Tibial nerve (tissue), 4 donors: ENCODE results near the gene ATG9B. TPM values are rescaled to one million over a fixed set of nuclear protein-coding genes. Genes with fewer than 3 reads are reported as not detected.

Experiments used
- DNase-seq, 2 donors: peaks; one replicate each; pipeline ENCODE4 v3.0.0-alpha.2; 2019; ENCODE audit warnings: low spot score in 2 of 2
- H3K27ac ChIP-seq, 4 donors: fragments of 200-600 bp; sonication (generic) in 3 of 4; one replicate each; pipeline ENCODE4 v1.5.1; 2017 to 2019; ENCODE audit warnings: mild to moderate bottlenecking in 1 of 4
- H3K27me3 ChIP-seq, 2 donors: fragments of 200-600 bp; sonication (generic) in 1 of 2; one replicate each; pipeline versions ENCODE4 v1.5.1 to v1.6.0; 2017 to 2019
- H3K36me3 ChIP-seq, 3 donors: fragments of 200-600 bp; sonication (generic); one replicate each; pipeline ENCODE4 v1.5.1; 2018 to 2019
- H3K4me1 ChIP-seq, 4 donors: fragments of 200-600 bp; sonication (generic) in 3 of 4; one replicate each; pipeline ENCODE4 v1.5.1; 2017 to 2019
- H3K4me3 ChIP-seq, 4 donors: fragments of 200-600 bp; sonication (generic) in 3 of 4; one replicate each; pipeline ENCODE4 v1.5.1; 2017 to 2019; ENCODE audit warnings: mild to moderate bottlenecking in 1 of 4, moderate library complexity in 1 of 4
- H3K9me3 ChIP-seq, 4 donors: fragments of 200-600 bp; sonication (generic) in 3 of 4; one replicate each; pipeline ENCODE4 v1.5.1; 2017 to 2019
- EP300 ChIP-seq, 2 donors: sonication (generic); formaldehyde crosslinking; IDR thresholded peaks; one replicate each; pipeline ENCODE4 v1.6.1; 2017; ENCODE audit warnings: antibody characterized with exemption in 2 of 2, mild to moderate bottlenecking in 1 of 2
- POLR2A ChIP-seq, 2 donors: fragments of 450-650 bp; IDR thresholded peaks; one replicate each; pipeline ENCODE4 v1.6.1; 2017; ENCODE audit warnings: antibody characterized with exemption in 2 of 2, mild to moderate bottlenecking in 2 of 2, moderate library complexity in 2 of 2
- WGBS, 2 donors: methylation state at CpG; one replicate each; pipeline ENCODE4 v1.1.5; 2018; 5-methylcytosine and 5-hydroxymethylcytosine counted together
- total RNA-seq, 4 donors: library from RNA; depleted of rRNA; stranded (reverse); fragments of >200 nt; gene quantifications; one replicate each; pipeline ENCODE4 v1.1.0, GENCODE V29; 2016
- TF ChIP-seq, protein P1 (sequence below), 5 experiments: fragments of 200-600 bp in 3 of 5; fragments of 450-650 bp in 2 of 5; sonication (generic) in 3 of 5; IDR thresholded peaks; one replicate each; pipeline ENCODE4 v1.5.1; 2016 to 2019; ENCODE audit warnings: antibody characterized with exemption in 5 of 5, mild to moderate bottlenecking in 3 of 5, moderate library complexity in 2 of 5

ATG9B gene
- total RNA-seq, 4 donors from 2014 or later = not detected

DNA sequence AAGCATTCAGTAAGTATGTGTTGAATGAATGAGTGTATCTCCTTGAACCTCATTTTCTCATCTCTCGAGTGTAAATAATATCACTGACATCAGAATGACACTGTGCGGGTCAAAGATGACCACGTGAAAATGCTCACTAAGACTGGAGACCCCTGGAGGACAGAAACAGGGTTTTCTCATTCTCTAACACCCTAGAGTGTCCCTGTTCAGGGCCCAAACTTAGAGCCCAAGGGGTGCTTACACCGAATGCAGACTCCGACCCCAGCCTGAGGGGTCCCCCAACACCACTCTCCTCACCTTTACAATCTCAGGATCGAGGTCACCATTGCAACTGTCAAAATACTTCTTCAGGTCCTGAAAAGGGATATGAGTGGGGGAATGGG, 32.0 kb upstream of the ATG9B start:
- no peak for TF ChIP-seq POLR2A (IDR thresholded peaks at IDR 0.05)
- TF ChIP-seq, protein P1, sequence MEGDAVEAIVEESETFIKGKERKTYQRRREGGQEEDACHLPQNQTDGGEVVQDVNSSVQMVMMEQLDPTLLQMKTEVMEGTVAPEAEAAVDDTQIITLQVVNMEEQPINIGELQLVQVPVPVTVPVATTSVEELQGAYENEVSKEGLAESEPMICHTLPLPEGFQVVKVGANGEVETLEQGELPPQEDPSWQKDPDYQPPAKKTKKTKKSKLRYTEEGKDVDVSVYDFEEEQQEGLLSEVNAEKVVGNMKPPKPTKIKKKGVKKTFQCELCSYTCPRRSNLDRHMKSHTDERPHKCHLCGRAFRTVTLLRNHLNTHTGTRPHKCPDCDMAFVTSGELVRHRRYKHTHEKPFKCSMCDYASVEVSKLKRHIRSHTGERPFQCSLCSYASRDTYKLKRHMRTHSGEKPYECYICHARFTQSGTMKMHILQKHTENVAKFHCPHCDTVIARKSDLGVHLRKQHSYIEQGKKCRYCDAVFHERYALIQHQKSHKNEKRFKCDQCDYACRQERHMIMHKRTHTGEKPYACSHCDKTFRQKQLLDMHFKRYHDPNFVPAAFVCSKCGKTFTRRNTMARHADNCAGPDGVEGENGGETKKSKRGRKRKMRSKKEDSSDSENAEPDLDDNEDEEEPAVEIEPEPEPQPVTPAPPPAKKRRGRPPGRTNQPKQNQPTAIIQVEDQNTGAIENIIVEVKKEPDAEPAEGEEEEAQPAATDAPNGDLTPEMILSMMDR (IDR thresholded peaks at IDR 0.05) = no peak
- no peak for TF ChIP-seq EP300 (IDR thresholded peaks at IDR 0.05)
- H3K4me1 ChIP-seq = peaks cover 0 to 38% (median 27%) of the 10 kb centered on the region in 4 donors
- WGBS, 2 donors = 81 to 86% methylated on average over 6 of the region's 6 CpGs

DNA sequence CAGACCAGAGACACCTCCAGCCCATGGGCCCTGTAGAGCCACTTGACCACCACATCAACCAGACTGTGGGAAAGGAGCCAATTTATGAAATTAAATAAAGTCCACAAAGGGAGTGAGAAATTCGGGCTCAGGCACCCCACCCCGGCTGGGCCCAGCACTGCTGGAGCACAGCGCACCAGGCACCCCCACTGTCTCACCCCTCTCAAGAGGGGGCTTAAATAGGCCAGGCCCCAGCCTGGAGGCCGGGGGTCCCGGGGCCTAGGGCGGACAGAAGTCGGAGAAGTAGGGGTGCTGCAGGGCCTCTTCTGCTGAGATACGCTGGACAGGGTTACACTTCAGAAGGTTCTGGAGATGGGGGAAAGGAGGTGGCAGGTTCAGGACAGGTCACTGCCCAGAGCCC, 29.5 kb upstream of the ATG9B start:
- Histone ChIP-seq H3K4me1 (peaks cover 0 to 29% (median 16%) of the 10 kb centered on the region in 4 donors), H3K9me3 (no peaks in the 10 kb centered on the region), H3K27me3 (peaks cover 0 to 6% of the 10 kb centered on the region in 2 donors), H3K4me3 (no peak overlapping the region), H3K36me3 (peaks cover 0 to 36% (median 0%) of the 10 kb centered on the region in 3 donors), H3K27ac (no peak overlapping the region)
- WGBS, 2 donors = 93% methylated on average over 8 of the region's 8 CpGs
- TF ChIP-seq EP300 (IDR thresholded peaks at IDR 0.05) (no peak), POLR2A (IDR thresholded peaks at IDR 0.05) (no peak)
- TF ChIP-seq, protein P1 (IDR thresholded peaks at IDR 0.05) = no peak
- no peak for DNase-seq

More for the DNA sequence above, 32.0 kb upstream of the ATG9B start:
- DNase-seq = no peak
- Histone ChIP-seq H3K4me3 (no peak overlapping the region), H3K27ac (no peak overlapping the region), H3K27me3 (peaks cover 0 to 6% of the 10 kb centered on the region in 2 donors), H3K9me3 (no peaks in the 10 kb centered on the region), H3K36me3 (peaks cover 0 to 36% (median 0%) of the 10 kb centered on the region in 3 donors)

DNA sequence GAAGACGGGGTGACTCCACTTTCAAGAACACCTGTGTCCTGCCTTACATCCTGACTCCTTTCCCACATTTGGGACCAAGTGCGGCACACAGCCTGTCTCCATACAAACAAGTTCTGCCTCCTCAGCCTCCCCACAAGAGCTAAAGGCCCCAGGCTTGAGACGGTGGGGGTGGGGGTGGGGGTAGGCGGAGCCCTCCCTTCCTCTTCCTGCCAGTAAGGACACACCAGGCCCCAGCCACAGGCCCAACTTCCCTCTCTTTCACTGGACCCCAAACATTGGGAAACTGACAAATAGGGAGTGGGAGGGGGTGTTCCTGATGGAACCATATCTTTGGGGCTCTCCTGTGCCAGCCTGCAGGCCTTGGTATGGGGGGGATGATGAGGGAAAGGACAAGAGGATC, 28.8 kb upstream of the ATG9B start:
- H3K27ac ChIP-seq = no peak overlapping the region
- no peak for TF ChIP-seq EP300 (IDR thresholded peaks at IDR 0.05)

DNA sequence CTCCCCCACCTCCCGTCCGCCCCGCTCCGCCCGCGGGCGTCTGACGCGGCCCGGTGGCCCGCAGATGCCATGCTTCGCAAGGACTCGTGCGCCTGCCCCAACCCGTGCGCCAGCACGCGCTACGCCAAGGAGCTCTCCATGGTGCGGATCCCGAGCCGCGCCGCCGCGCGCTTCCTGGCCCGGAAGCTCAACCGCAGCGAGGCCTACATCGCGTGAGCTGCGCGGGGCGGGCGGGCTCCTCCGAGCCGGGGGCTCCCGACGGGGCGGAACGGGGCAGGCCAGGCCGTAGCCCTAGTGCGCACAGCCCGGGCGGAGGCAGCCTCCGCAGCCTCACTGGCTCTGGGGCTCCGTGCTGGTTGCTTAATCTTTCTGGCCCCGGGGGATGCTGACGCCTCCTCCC, 26.8 kb upstream of the ATG9B start:
- peak overlapping the region in 1 of 4 donors; percentile 15 for H3K4me3 ChIP-seq
- H3K27me3 ChIP-seq = peaks cover 0 to 6% of the 10 kb centered on the region in 2 donors
- no peak for DNase-seq
- TF ChIP-seq EP300 (IDR thresholded peaks at IDR 0.05) (no peak), POLR2A (IDR thresholded peaks at IDR 0.05) (no peak)
- TF ChIP-seq, protein P1 (IDR thresholded peaks at IDR 0.05) = no peak
- H3K4me1 ChIP-seq = peaks cover 0 to 27% (median 12%) of the 10 kb centered on the region in 4 donors
- WGBS, 2 donors = 4 to 7% methylated on average over 18 to 24 of the region's 50 CpGs
- no peak overlapping the region for H3K27ac ChIP-seq
- H3K36me3 ChIP-seq = peaks cover 0 to 40% (median 0%) of the 10 kb centered on the region in 3 donors
- H3K9me3 ChIP-seq = no peaks in the 10 kb centered on the region

More for the DNA sequence above, 28.8 kb upstream of the ATG9B start:
- H3K36me3 ChIP-seq = peaks cover 0 to 36% (median 0%) of the 10 kb centered on the region in 3 donors
- WGBS, 2 donors = 64 to 79% methylated on average over 4 of the region's 4 CpGs
- no peak for DNase-seq
- H3K4me3 ChIP-seq = no peak overlapping the region
- peaks cover 0 to 23% (median 12%) of the 10 kb centered on the region in 4 donors for H3K4me1 ChIP-seq
- H3K27me3 ChIP-seq = peaks cover 0 to 6% of the 10 kb centered on the region in 2 donors
- no peaks in the 10 kb centered on the region for H3K9me3 ChIP-seq

DNA sequence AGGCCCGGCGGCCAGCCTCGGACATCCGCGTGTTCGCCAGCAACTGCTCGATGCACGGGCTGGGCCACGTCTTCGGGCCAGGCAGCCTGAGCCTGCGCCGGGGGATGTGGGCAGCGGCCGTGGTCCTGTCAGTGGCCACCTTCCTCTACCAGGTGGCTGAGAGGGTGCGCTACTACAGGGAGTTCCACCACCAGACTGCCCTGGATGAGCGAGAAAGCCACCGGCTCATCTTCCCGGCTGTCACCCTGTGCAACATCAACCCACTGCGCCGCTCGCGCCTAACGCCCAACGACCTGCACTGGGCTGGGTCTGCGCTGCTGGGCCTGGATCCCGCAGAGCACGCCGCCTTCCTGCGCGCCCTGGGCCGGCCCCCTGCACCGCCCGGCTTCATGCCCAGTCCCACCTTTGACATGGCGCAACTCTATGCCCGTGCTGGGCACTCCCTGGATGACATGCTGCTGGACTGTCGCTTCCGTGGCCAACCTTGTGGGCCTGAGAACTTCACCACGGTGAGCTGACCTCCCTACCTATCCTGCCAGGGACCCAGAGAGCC, 24.7 kb upstream of the ATG9B start:
- no peak overlapping the region for H3K4me3 ChIP-seq
- peaks cover 0 to 27% (median 12%) of the 10 kb centered on the region in 4 donors for H3K4me1 ChIP-seq
- TF ChIP-seq POLR2A (IDR thresholded peaks at IDR 0.05) (no peak), EP300 (IDR thresholded peaks at IDR 0.05) (no peak)
- TF ChIP-seq, protein P1 (IDR thresholded peaks at IDR 0.05) = no peak
- no peaks in the 10 kb centered on the region for H3K9me3 ChIP-seq
- no peak overlapping the region for H3K27ac ChIP-seq
- 88 to 90% methylated on average over 35 to 37 of the region's 38 CpGs for WGBS, 2 donors
- DNase-seq = no peak
- H3K27me3 ChIP-seq = peaks cover 0 to 6% of the 10 kb centered on the region in 2 donors
- H3K36me3 ChIP-seq = peaks cover 0 to 45% (median 0%) of the 10 kb centered on the region in 3 donors
